Activated naive CD4-positive, alpha-beta T cell treated with anti-CD3 and anti-CD28 coated beads for 36 hours (primary cell): ENCODE data around the gene KRT20. TPM values are rescaled to one million over a fixed set of nuclear protein-coding genes. Genes with fewer than 3 reads are reported as not detected.

ENCODE experiments used
- CTCF ChIA-PET: fragments of 350-600 bp; sonication (Branson Sonifier 250); formaldehyde crosslinking; loops from one replicate; lab custom pipeline; 2021; ENCODE audit warnings: antibody characterized with exemption; lab: Charles Lee
- DNase-seq: peaks from one replicate; pipeline ENCODE4 v3.0.0-alpha.2; 2020
- H3K27ac Mint-ChIP-seq: one replicate; pipeline ENCODE4 v1.8.0; 2021; ENCODE audit warnings: mild to moderate bottlenecking, mixed read lengths
- H3K27me3 Mint-ChIP-seq: one replicate; pipeline ENCODE4 v1.8.0; 2021; ENCODE audit warnings: low read depth, mixed read lengths
- H3K36me3 Mint-ChIP-seq: one replicate; pipeline ENCODE4 v1.8.0; 2021; ENCODE audit warnings: low read depth, mixed read lengths
- H3K4me1 Mint-ChIP-seq: one replicate; pipeline ENCODE4 v1.8.0; 2021; ENCODE audit warnings: low read depth, mixed read lengths
- H3K4me3 Mint-ChIP-seq: one replicate; pipeline ENCODE4 v1.8.0; 2021; ENCODE audit warnings: mild to moderate bottlenecking, moderate library complexity, mixed read lengths
- H3K9me3 Mint-ChIP-seq: one replicate; pipeline ENCODE4 v1.8.0; 2021; ENCODE audit warnings: mixed read lengths
- intact Hi-C: fragments of 100-400 bp; cut with micrococcal nuclease; formaldehyde crosslinking; loops from one replicate; pipeline ENCODE4 v1.15.1; 2023
- total RNA-seq, 2 experiments: library from RNA; stranded (reverse); gene quantifications; one replicate each; pipeline ENCODE4 v1.2.3, GENCODE V29; 2021

KRT20 gene
- total RNA-seq, 2 experiments from 2014 or later, result not detected

DNA sequence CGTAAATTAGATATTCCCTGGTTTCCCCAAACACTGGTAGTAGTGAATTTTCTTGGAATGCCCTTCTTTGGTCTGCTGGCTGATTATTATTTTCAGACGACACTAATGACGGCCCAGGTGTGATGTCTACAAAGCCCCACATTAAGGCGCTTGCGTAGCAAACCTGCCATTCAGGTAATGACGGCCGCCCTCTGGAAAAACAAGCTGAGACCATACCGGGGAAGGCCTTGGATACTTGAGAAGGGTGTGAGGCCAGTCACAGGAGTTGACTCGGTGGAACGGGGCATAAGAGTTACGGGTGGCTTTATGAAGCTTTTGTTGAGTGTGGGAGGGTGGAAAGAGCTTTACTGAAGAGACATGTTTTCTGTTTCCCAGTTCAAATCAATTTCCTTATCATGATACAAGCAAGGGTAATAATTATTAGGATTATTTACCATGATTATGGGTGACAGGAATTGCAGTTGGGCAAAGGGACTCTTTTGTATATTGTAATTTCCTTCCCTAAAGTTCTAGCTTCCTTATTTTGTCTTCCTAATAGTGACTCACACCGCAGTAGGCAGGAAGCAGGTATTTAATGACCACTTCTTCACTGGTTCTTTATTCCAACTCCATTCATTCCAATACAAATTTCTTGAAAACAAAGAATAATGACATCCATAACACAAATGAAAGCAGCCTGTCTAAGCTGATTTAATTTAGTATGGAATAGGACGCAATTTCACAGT is 27.6 kb upstream of the KRT20 start:
- CTCF ChIA-PET, result no interaction called here
- intact Hi-C loops, result no loop called here
- no peak overlapping the region for H3K27ac Mint-ChIP-seq

DNA sequence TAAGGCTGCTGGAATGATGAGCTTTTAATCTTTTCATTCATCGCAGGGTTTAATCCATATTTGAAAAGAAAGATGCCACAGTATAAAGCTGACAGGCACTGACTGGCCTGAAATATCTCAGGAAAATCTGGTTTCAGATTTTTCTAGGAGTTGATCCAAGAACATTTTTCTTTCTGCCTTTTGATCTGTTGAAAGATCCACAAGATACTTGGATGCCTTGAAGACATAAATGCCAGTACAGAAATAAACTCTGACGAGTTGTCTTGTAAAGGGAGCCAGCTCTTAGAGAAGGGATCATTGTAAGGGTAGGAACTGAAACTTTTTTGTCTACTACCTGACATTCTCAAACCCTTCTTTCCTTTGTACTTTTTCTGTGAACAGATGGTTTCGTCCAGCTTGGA is 25.4 kb upstream of the KRT20 start:
- Mint-ChIP-seq H3K27ac (no peak overlapping the region), H3K4me1 (peaks cover 8% of the 10 kb centered on the region), H3K36me3 (no peaks in the 10 kb centered on the region), H3K4me3 (no peak overlapping the region), H3K9me3 (no peaks in the 10 kb centered on the region), H3K27me3 (peaks cover 20% of the 10 kb centered on the region)
- CTCF ChIA-PET, result interaction anchor here (1.1 to 3.2 kb wide), 3 partner anchors 12 to 752 kb away, joined by 3 to 18 read pairs (median 3); no protein-coding TSS in a partner anchor
- intact Hi-C loops, result no loop called here
- no peak for DNase-seq

More for the DNA sequence above, 27.6 kb upstream of the KRT20 start:
- peaks cover 17% of the 10 kb centered on the region for H3K27me3 Mint-ChIP-seq
- H3K9me3 Mint-ChIP-seq, result no peaks in the 10 kb centered on the region
- DNase-seq, result no peak
- no peaks in the 10 kb centered on the region for H3K36me3 Mint-ChIP-seq
- H3K4me3 Mint-ChIP-seq, result no peak overlapping the region
- peaks cover 8% of the 10 kb centered on the region for H3K4me1 Mint-ChIP-seq

DNA sequence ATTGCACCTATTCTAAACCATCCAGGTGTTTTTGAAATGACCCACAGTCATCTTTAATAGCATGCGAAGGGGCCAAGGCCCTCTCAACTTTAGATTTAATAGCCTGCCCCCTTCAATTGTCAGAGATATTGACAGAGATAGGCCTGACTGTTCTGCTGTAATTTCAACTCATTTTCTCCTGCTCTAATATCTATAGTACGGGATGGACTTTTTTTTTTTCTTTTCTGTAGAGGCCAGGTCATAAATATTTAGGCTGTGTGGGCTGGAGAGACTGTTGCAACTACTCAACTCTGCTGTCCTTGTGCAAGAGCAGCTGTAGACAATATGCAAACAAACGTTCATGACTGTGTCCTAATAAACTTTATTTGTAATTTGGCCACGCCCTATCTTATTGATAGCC is 24.7 kb upstream of the KRT20 start:
- H3K4me1 Mint-ChIP-seq, result peaks cover 2% of the 10 kb centered on the region
- peaks cover 20% of the 10 kb centered on the region for H3K27me3 Mint-ChIP-seq
- no peaks in the 10 kb centered on the region for H3K9me3 Mint-ChIP-seq
- H3K4me3 Mint-ChIP-seq, result no peak overlapping the region
- DNase-seq, result no peak
- no peaks in the 10 kb centered on the region for H3K36me3 Mint-ChIP-seq
- CTCF ChIA-PET, result interaction anchor here (0.7 to 3.2 kb wide), 6 partner anchors 13 to 753 kb away, joined by 3 to 18 read pairs (median 4); no protein-coding TSS in a partner anchor
- H3K27ac Mint-ChIP-seq, result no peak overlapping the region
- intact Hi-C loops, result loop anchor here (1.0 to 5.0 kb wide), 8 partner anchors 107 to 753 kb away; no protein-coding TSS in a partner anchor

DNA sequence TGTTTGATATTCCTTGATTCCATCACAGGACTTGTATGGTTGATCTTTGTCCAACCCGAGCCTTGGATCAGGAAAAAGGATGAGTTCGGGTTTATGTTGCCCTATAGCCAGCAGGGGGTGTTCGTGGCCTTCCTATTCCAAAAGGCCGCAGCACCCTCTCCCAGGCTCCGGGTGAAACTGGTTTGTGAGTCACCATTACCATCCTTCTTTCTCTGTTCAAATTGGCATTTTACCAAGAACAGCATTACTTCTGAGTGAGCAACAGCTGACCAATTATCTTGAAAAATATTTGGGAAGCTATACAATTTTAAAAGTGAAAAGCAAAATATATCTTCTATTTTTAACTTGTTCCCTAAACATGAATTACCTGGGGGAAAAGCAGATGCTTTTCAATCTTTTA is 24.3 kb upstream of the KRT20 start:
- peaks cover 20% of the 10 kb centered on the region for H3K27me3 Mint-ChIP-seq
- peak; percentile 74 for DNase-seq
- intact Hi-C loops, result loop anchor here (1.0 to 5.0 kb wide), 8 partner anchors 107 to 753 kb away; no protein-coding TSS in a partner anchor
- no peak overlapping the region for H3K4me3 Mint-ChIP-seq
- no peak overlapping the region for H3K27ac Mint-ChIP-seq
- no peaks in the 10 kb centered on the region for H3K4me1 Mint-ChIP-seq
- H3K9me3 Mint-ChIP-seq, result no peaks in the 10 kb centered on the region
- no peaks in the 10 kb centered on the region for H3K36me3 Mint-ChIP-seq
- CTCF ChIA-PET, result interaction anchor here (0.6 to 3.2 kb wide), 8 partner anchors 13 to 753 kb away, joined by 3 to 18 read pairs (median 3); no protein-coding TSS in a partner anchor

DNA sequence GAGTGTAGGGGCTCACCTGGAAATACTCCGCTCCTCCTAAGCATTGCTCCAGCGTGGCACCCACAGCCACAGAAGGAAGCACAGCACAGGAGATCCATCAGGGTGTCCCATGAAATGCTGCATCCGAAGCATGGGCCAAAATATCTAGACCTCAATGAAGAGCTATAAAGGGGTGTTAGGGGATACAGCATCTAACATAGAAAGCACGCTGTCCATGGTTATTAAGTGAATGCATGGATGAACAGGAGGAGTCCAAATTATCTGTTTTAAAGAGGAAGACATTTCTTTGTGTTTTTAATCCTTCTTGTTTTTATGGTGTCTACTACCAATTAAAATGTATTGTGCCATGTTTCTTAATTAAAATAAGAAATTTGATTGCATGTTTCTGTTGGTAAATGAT is 21.6 kb upstream of the KRT20 start:
- H3K27ac Mint-ChIP-seq, result no peak overlapping the region
- intact Hi-C loops, result loop anchor here (5.0 kb wide), 1 partner anchor 104 kb away; no protein-coding TSS in a partner anchor
- CTCF ChIA-PET, result interaction anchor here (0.8 kb wide), 1 partner anchor 756 kb away, joined by 3 read pairs; no protein-coding TSS in a partner anchor
- H3K9me3 Mint-ChIP-seq, result no peaks in the 10 kb centered on the region
- H3K4me1 Mint-ChIP-seq, result peaks cover 14% of the 10 kb centered on the region
- peaks cover 15% of the 10 kb centered on the region for H3K27me3 Mint-ChIP-seq
- no peaks in the 10 kb centered on the region for H3K36me3 Mint-ChIP-seq
- DNase-seq, result no peak
- H3K4me3 Mint-ChIP-seq, result no peak overlapping the region

DNA sequence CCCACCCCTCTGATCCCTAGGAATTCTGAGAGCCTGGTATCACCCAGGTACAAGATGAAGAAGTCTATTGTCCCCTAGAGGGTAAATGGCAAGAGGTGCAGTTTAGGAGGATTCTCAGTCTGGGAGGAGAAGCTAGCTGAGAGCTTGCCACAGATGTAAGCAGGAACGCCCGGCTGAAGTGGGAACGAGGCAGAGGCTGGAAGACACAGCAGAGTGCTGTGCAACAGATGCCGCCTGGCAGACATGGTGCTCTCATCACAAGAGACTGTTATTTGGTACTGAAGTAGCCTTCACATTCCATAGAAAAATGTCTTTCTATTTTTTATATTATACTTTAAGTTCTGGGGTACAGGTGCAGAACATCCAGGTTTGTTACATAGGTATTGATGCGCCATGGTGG is 20.3 kb upstream of the KRT20 start:
- Mint-ChIP-seq H3K9me3 (no peaks in the 10 kb centered on the region), H3K4me1 (peaks cover 14% of the 10 kb centered on the region), H3K27ac (no peak overlapping the region), H3K27me3 (peaks cover 18% of the 10 kb centered on the region), H3K4me3 (no peak overlapping the region), H3K36me3 (no peaks in the 10 kb centered on the region)
- no peak for DNase-seq
- intact Hi-C loops, result loop anchor here (5.0 kb wide), 1 partner anchor 103 kb away; no protein-coding TSS in a partner anchor
- CTCF ChIA-PET, result interaction anchor here (1.3 kb wide), 1 partner anchor 758 kb away, joined by 4 read pairs; no protein-coding TSS in a partner anchor

DNA sequence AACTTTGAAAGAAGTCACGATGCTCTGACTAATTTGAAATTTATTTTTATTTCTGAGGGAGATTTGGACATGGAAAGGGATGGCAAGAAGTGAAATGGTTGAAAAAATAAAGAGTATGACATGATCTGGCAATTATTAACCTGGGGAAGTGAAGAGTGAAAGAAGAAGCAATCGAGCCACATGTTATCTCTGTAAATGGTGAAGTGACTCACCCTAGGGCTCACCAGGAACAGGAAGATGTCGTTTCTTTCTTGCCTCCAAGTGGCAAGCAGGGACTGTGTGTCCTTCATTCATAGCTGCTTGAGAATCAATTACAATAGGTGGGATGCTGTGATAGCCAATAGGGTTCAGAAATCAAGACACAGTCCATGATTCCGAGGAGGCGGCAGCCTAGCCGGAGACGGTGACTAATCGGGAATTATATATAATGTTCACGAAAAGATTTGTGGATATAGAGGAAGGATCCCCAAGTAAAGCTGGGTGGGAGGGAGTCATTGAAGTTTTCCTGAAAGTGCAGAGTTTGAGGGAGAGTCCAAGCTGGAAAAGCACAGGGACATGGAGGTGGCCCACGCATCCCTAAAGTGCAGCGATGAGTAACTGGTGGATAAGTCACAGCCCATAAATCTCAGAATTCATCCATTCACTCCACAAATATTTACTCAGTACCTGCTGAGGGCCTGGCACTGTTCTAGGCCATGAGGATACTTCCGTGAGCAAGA is 18.2 kb upstream of the KRT20 start:
- intact Hi-C loops, result no loop called here
- peak; percentile 9 for DNase-seq
- no peak overlapping the region for H3K4me3 Mint-ChIP-seq
- H3K27me3 Mint-ChIP-seq, result peaks cover 11% of the 10 kb centered on the region
- no peaks in the 10 kb centered on the region for H3K36me3 Mint-ChIP-seq
- no peak overlapping the region for H3K27ac Mint-ChIP-seq
- H3K9me3 Mint-ChIP-seq, result no peaks in the 10 kb centered on the region
- CTCF ChIA-PET, result interaction anchor here (1.6 kb wide), 1 partner anchor 645 kb away, joined by 3 read pairs; no protein-coding TSS in a partner anchor
- peaks cover 14% of the 10 kb centered on the region for H3K4me1 Mint-ChIP-seq

DNA sequence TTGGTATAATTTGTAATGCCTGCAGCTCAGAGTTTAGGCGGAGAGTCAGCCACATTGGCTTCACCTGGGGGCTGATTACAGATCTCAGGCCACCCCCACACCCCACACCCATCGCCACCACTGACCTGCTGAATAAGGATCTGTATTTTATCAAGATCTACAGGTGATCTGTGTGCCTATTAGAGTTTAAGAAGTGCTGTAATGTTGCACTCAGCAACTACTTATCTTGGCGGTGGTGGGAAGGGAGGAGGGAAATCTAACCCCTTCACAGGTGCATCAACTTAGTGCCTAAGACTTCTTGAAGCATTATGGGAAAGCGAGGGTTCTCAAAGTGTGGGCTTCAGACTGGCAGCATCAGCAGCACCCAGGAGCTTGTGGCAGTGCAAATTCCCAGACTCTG is 17.5 kb upstream of the KRT20 start:
- CTCF ChIA-PET, result interaction anchor here (1.6 kb wide), 1 partner anchor 646 kb away, joined by 3 read pairs; no protein-coding TSS in a partner anchor
- H3K4me1 Mint-ChIP-seq, result peaks cover 14% of the 10 kb centered on the region
- H3K4me3 Mint-ChIP-seq, result no peak overlapping the region

DNA sequence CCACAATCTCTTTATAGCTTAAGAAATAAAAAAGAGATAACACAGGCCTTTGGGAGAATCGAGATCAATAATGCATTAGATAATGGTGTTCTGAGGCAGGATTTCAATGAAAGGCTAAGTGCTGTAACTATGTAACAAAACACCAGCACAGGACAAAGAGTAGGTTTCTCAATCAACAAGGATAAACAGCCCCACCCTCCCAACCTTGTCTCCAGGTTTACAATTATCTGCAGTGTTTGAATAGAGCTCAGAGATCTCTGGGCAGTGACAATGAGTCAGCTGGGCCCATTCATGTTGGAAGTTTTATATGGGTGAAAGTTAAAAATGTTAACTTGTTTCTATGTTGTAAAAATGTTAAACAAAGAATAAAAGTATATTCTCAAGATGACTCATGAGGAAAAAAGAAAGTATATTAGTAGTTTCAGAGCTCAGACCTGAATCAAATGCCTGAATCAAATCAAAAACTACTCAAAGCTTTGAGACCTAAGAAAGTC is 17.0 kb upstream of the KRT20 start:
- no peak overlapping the region for H3K4me3 Mint-ChIP-seq
- no peaks in the 10 kb centered on the region for H3K9me3 Mint-ChIP-seq
- CTCF ChIA-PET, result interaction anchor here (0.6 to 1.6 kb wide), 2 partner anchors 646 to 760 kb away, joined by 3 read pairs; no protein-coding TSS in a partner anchor
- H3K36me3 Mint-ChIP-seq, result no peaks in the 10 kb centered on the region
- peak; percentile 10 for DNase-seq
- H3K4me1 Mint-ChIP-seq, result peaks cover 14% of the 10 kb centered on the region
- intact Hi-C loops, result no loop called here
- peaks cover 6% of the 10 kb centered on the region for H3K27me3 Mint-ChIP-seq
- no peak overlapping the region for H3K27ac Mint-ChIP-seq

More for the DNA sequence above, 17.5 kb upstream of the KRT20 start:
- intact Hi-C loops, result no loop called here
- Mint-ChIP-seq H3K36me3 (no peaks in the 10 kb centered on the region), H3K9me3 (no peaks in the 10 kb centered on the region), H3K27me3 (peaks cover 9% of the 10 kb centered on the region), H3K27ac (no peak overlapping the region)
- no peak for DNase-seq

DNA sequence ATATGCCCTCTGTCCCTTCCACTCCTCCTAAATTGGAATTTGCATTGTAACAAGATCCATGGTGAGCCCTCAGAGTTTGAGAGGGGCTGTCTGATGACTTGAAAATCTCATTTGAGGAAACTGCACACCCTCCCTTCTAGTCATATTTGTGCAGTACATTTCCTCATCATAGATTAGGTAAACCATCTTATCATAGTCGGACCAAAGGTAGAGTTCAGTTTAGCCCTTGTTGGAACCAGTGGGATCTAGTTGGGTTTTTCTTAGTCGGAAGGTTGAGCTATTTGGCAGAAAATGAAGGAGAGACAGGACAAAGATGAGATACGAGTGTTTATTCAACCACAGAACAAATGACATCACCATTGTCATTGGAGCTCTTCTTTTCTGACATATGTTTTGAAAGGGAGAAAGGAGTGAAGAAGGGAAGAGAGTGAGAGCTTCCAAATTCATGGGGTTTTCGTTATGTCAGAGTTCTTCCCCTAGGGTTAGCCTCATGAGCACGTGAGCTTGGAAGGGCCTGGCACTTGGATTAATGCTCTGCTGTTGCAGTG is 15.8 kb upstream of the KRT20 start:
- CTCF ChIA-PET, result interaction anchor here (1.4 kb wide), 1 partner anchor 648 kb away, joined by 4 read pairs; no protein-coding TSS in a partner anchor
- Mint-ChIP-seq H3K27me3 (peaks cover 8% of the 10 kb centered on the region), H3K9me3 (no peaks in the 10 kb centered on the region), H3K27ac (no peak overlapping the region), H3K4me3 (no peak overlapping the region), H3K4me1 (peaks cover 14% of the 10 kb centered on the region), H3K36me3 (no peaks in the 10 kb centered on the region)
- no peak for DNase-seq
- intact Hi-C loops, result no loop called here

DNA sequence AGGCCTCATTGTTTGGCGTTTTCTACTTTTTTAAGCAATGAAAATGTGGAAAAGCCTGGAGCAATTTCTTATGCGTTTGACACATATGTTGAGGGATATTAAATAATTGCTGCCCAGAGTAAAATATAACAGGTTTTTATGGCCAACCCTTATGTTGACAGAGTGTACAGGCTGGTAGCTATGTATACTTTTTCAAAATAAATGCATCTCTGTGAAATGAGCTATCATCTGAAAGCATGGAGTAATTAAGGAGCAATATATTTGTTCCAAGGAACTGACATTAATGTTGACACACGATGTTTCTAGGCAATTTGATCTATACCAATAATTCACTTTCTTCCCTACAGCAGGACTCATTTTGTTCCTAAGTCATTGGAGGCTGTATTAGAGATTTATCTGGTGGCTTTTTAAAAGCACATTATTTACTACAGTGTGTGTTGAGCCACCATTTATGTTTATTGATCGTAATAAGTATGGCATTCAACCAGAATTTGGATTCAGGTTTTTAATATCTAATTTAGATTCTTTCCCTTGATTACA is 11.9 kb upstream of the KRT20 start:
- H3K9me3 Mint-ChIP-seq, result no peaks in the 10 kb centered on the region
- intact Hi-C loops, result no loop called here
- no peaks in the 10 kb centered on the region for H3K36me3 Mint-ChIP-seq
- H3K27ac Mint-ChIP-seq, result no peak overlapping the region
- DNase-seq, result no peak
- CTCF ChIA-PET, result interaction anchor here (0.7 kb wide), 1 partner anchor 12 kb away, joined by 3 read pairs; the partner anchor contains the start of gene KRT20
- no peak overlapping the region for H3K4me3 Mint-ChIP-seq
- peaks cover 2% of the 10 kb centered on the region for H3K4me1 Mint-ChIP-seq
- peaks cover 16% of the 10 kb centered on the region for H3K27me3 Mint-ChIP-seq
